ENCODE measurements around the gene SUCNR1.

DNA sequence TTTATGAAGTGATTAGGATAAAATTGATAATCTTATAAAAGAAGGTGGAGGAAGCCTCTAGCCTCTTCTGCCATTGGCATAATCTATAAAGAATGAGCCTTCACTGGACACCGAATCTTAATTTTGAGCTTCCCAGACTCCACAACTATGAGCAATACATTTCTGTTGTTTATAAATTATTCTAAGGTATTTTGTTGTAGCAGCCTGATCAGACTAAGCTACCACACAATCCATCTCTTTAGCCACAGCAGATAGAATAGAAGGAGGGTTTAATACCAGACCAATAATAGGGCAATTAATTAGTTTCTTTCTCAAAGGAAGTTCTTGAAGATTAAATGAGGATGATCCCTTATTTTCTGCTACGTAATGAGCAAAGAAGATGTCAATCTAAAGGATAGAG lies 33.3 kb downstream of the SUCNR1 start:
- TF ChIP-seq RAD21 (conservative IDR thresholded peaks at IDR 0.05) (no peak), MXI1 (conservative IDR thresholded peaks at IDR 0.05; ENCODE audit: poor library complexity, severe bottlenecking) (no peak), EZH2 (IDR thresholded peaks at IDR 0.05; ENCODE audit: borderline replicate concordance, insufficient read depth, low read length, poor library complexity, severe bottlenecking) (no peak), POLR2AphosphoS5 (IDR thresholded peaks at IDR 0.05) (no peak)
- TF ChIP-seq, protein P1, sequence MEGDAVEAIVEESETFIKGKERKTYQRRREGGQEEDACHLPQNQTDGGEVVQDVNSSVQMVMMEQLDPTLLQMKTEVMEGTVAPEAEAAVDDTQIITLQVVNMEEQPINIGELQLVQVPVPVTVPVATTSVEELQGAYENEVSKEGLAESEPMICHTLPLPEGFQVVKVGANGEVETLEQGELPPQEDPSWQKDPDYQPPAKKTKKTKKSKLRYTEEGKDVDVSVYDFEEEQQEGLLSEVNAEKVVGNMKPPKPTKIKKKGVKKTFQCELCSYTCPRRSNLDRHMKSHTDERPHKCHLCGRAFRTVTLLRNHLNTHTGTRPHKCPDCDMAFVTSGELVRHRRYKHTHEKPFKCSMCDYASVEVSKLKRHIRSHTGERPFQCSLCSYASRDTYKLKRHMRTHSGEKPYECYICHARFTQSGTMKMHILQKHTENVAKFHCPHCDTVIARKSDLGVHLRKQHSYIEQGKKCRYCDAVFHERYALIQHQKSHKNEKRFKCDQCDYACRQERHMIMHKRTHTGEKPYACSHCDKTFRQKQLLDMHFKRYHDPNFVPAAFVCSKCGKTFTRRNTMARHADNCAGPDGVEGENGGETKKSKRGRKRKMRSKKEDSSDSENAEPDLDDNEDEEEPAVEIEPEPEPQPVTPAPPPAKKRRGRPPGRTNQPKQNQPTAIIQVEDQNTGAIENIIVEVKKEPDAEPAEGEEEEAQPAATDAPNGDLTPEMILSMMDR (IDR thresholded peaks at IDR 0.05; ENCODE audit: poor library complexity, severe bottlenecking) = no peak
- TF ChIP-seq, protein P2, sequence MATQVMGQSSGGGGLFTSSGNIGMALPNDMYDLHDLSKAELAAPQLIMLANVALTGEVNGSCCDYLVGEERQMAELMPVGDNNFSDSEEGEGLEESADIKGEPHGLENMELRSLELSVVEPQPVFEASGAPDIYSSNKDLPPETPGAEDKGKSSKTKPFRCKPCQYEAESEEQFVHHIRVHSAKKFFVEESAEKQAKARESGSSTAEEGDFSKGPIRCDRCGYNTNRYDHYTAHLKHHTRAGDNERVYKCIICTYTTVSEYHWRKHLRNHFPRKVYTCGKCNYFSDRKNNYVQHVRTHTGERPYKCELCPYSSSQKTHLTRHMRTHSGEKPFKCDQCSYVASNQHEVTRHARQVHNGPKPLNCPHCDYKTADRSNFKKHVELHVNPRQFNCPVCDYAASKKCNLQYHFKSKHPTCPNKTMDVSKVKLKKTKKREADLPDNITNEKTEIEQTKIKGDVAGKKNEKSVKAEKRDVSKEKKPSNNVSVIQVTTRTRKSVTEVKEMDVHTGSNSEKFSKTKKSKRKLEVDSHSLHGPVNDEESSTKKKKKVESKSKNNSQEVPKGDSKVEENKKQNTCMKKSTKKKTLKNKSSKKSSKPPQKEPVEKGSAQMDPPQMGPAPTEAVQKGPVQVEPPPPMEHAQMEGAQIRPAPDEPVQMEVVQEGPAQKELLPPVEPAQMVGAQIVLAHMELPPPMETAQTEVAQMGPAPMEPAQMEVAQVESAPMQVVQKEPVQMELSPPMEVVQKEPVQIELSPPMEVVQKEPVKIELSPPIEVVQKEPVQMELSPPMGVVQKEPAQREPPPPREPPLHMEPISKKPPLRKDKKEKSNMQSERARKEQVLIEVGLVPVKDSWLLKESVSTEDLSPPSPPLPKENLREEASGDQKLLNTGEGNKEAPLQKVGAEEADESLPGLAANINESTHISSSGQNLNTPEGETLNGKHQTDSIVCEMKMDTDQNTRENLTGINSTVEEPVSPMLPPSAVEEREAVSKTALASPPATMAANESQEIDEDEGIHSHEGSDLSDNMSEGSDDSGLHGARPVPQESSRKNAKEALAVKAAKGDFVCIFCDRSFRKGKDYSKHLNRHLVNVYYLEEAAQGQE (IDR thresholded peaks at IDR 0.05; ENCODE audit: borderline replicate concordance) = no peak
